Smooth muscle cell (in vitro differentiated cells): ENCODE measurements around the gene EIF4H. TPM values are rescaled to one million over a fixed set of nuclear protein-coding genes. Genes with fewer than 3 reads are reported as not detected.

Experiments
- DNase-seq: peaks from one replicate; lab custom pipeline; 2025; ENCODE audit not compliant: unreplicated experiment; lab: John Stamatoyannopoulos, UW
- H2AFZ ChIP-seq: fragments of 200-600 bp; sonication (generic); 2 replicates; pipeline ENCODE4 v1.6.0; 2016; ENCODE audit warnings: antibody characterized with exemption, low read depth, mild to moderate bottlenecking
- H3F3A ChIP-seq: fragments of 200-600 bp; sonication (generic); 2 replicates; pipeline ENCODE4 v1.6.0; 2017; ENCODE audit warnings: antibody characterized with exemption, low read depth
- H3K27ac ChIP-seq: fragments of 200-600 bp; sonication (generic); 2 replicates; pipeline ENCODE4 v1.5.1; 2016; ENCODE audit warnings: low read depth, mild to moderate bottlenecking
- H3K27me3 ChIP-seq: fragments of 200-600 bp; sonication (generic); 2 replicates; pipeline ENCODE4 v1.6.1; 2016; ENCODE audit warnings: low read depth, mild to moderate bottlenecking
- H3K36me3 ChIP-seq: fragments of 200-600 bp; sonication (generic); 2 replicates; pipeline ENCODE4 v1.5.1; 2016; ENCODE audit warnings: low read depth
- H3K4me1 ChIP-seq: fragments of 200-600 bp; sonication (generic); 2 replicates; pipeline ENCODE4 v1.5.1; 2016; ENCODE audit warnings: low read depth
- H3K4me2 ChIP-seq: fragments of 200-600 bp; sonication (generic); 2 replicates; pipeline ENCODE4 v1.6.0; 2016; ENCODE audit warnings: mild to moderate bottlenecking
- H3K4me3 ChIP-seq: fragments of 200-600 bp; sonication (generic); 2 replicates; pipeline ENCODE4 v1.5.1; 2016; ENCODE audit warnings: mild to moderate bottlenecking
- H3K79me2 ChIP-seq: fragments of 200-600 bp; sonication (generic); 2 replicates; pipeline ENCODE4 v1.6.0; 2016; ENCODE audit warnings: low read depth, mild to moderate bottlenecking
- H3K9ac ChIP-seq: fragments of 200-600 bp; sonication (generic); 2 replicates; pipeline ENCODE4 v1.6.0; 2016; ENCODE audit warnings: low read depth
- H3K9me3 ChIP-seq: fragments of 200-600 bp; sonication (generic); replicated peaks from 2 replicates; pipeline ENCODE4 v1.5.1; 2016; ENCODE audit warnings: low read depth
- H4K20me1 ChIP-seq: fragments of 200-600 bp; sonication (generic); 2 replicates; pipeline ENCODE4 v1.6.0; 2016; ENCODE audit warnings: low read depth
- WGBS: methylation state at CpG from one replicate; pipeline ENCODE4 v1.1.7; 2016; ENCODE audit warnings: low lambda C conversion rate; 5-methylcytosine and 5-hydroxymethylcytosine counted together
- polyA plus RNA-seq: library from polyadenylated mRNA; unstranded; fragments of >200 nt; fragmentation: Nextera tagmentation; extraction: Ambion mirVana; gene quantifications from 2 replicates; pipeline ENCODE4 v1.2.1, GENCODE V29; 2016
- total RNA-seq: library from RNA; depleted of rRNA; stranded (reverse); fragments of >200 nt; gene quantifications from 2 replicates; pipeline ENCODE4 v1.2.3, GENCODE V29; 2014
- TF ChIP-seq, protein P1 (sequence below): fragments of 200-600 bp; sonication (generic); IDR thresholded peaks from 2 replicates; pipeline ENCODE4 v1.5.1; 2017; ENCODE audit warnings: borderline replicate concordance, mild to moderate bottlenecking, antibody characterized with exemption; ENCODE audit not compliant: insufficient read depth, poor library complexity, severe bottlenecking

The EIF4H gene
- total and polyA plus RNA-seq, 2 experiments from 2014 or later, result 168 to 222 TPM

DNA sequence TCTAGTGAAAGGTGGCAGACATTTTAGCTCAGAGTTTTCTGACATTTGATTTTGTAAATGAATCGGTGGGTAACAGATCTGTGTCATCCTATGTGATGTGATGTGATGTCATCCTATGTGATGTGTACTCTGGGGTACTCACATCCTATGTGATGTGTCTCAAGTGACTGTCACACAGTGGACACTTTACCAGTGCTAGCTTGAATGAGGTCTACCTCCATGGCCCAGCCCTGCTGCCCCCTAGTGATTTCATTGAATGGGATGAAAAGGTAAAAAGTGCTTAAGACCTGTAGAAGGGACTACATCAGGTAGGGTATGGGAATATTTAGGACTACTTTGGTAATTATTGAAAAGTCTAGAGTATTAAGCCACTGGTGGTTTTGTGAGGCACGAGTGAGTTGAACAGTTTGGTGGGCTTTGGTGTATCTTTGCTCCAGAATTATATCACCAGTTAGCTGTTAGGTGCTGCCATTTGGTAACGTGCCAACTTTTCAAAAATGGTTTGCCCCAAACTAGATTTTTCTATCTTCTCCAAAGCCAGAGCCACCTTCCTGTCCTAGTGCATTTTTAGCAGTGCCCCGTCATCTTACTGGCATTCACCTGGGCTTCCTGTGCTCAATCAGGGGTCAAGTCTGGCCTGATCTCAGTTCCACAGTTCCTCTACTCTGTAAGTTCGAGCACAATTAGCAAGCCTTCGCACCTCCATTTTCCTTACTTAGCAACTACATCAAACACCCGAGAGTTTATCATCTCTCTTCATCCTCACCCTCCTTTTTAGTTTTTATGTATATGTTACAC is 9.7 kb downstream of the EIF4H start:
- H3K4me2 ChIP-seq, result no peak overlapping the region
- no peak overlapping the region for H2AFZ ChIP-seq
- no peaks in the 10 kb centered on the region for H3K4me1 ChIP-seq
- H3F3A ChIP-seq, result peaks cover 13% of the 10 kb centered on the region
- H3K9me3 ChIP-seq, result no peaks in the 10 kb centered on the region
- H3K4me3 ChIP-seq, result no peak overlapping the region
- H3K36me3 ChIP-seq, result no peaks in the 10 kb centered on the region
- no peak overlapping the region for H3K9ac ChIP-seq
- H3K27ac ChIP-seq, result no peak overlapping the region
- H4K20me1 ChIP-seq, result peaks cover 100% of the 10 kb centered on the region
- DNase-seq, result no peak
- WGBS, result 88% methylated on average over 7 of the region's 7 CpGs
- TF ChIP-seq, protein P1, sequence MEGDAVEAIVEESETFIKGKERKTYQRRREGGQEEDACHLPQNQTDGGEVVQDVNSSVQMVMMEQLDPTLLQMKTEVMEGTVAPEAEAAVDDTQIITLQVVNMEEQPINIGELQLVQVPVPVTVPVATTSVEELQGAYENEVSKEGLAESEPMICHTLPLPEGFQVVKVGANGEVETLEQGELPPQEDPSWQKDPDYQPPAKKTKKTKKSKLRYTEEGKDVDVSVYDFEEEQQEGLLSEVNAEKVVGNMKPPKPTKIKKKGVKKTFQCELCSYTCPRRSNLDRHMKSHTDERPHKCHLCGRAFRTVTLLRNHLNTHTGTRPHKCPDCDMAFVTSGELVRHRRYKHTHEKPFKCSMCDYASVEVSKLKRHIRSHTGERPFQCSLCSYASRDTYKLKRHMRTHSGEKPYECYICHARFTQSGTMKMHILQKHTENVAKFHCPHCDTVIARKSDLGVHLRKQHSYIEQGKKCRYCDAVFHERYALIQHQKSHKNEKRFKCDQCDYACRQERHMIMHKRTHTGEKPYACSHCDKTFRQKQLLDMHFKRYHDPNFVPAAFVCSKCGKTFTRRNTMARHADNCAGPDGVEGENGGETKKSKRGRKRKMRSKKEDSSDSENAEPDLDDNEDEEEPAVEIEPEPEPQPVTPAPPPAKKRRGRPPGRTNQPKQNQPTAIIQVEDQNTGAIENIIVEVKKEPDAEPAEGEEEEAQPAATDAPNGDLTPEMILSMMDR, result peak; percentile 19
- H3K79me2 ChIP-seq, result peaks cover 100% of the 10 kb centered on the region
- no peaks in the 10 kb centered on the region for H3K27me3 ChIP-seq

DNA sequence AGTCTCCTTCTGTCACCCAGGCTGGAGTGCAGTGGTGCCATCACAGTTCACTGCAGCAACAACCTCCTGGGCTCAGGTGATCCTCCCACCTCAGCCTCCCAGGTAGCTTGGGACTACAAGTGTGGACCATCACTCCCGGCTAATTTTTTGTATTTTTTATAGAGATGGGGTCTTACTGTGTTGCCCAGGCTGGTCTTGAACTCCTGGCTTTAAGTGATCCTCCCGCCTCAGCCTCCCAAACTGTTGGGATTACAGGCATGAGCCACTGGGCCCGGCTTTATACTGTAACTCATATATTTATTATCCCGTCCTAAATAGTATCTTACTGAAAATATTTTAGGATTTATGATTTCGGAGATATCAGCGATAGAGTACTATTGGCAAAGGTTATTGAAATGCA is 10.9 kb downstream of the EIF4H start:
- Histone ChIP-seq H3K4me3 (no peak overlapping the region), H2AFZ (no peak overlapping the region), H3F3A (peaks cover 13% of the 10 kb centered on the region), H3K4me1 (no peaks in the 10 kb centered on the region), H3K79me2 (peaks cover 96% of the 10 kb centered on the region), H4K20me1 (peaks cover 100% of the 10 kb centered on the region), H3K9ac (no peak overlapping the region), H3K36me3 (no peaks in the 10 kb centered on the region), H3K9me3 (no peaks in the 10 kb centered on the region), H3K4me2 (no peak overlapping the region), H3K27me3 (no peaks in the 10 kb centered on the region), H3K27ac (no peak overlapping the region)
- 97% methylated on average over 6 of the region's 6 CpGs for WGBS
- no peak for DNase-seq
- TF ChIP-seq, protein P1, result no peak

DNA sequence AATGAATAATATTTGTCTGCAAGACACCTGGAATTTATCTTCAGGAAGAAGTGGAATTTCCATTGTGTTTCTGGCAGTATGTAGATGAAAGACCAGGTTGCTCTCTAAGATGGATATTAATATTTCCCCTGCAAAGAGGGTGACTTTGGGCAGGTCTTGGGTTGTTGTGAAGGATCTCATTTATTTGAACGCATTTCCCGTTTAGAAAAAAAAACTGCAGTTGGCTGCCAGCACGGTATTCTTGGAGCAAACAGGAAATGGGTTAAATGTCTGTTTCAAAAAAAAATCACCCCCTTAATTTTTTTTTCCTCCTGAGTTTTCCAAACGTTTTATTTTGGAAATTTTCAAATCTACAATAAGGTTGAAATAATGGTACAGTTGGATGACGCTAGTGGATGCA is 11.5 kb downstream of the EIF4H start:
- Histone ChIP-seq H4K20me1 (peaks cover 100% of the 10 kb centered on the region), H3K4me1 (no peaks in the 10 kb centered on the region)
- DNase-seq, result no peak

More for the DNA sequence above, 11.5 kb downstream of the EIF4H start:
- H3K9me3 ChIP-seq, result no peaks in the 10 kb centered on the region
- TF ChIP-seq, protein P1, result no peak
- no peaks in the 10 kb centered on the region for H3K27me3 ChIP-seq
- 71% methylated on average over 5 of the region's 5 CpGs for WGBS
- peaks cover 4% of the 10 kb centered on the region for H3K36me3 ChIP-seq
- H3K9ac ChIP-seq, result no peak overlapping the region
- H3F3A ChIP-seq, result peaks cover 8% of the 10 kb centered on the region
- H3K4me2 ChIP-seq, result no peak overlapping the region
- H3K4me3 ChIP-seq, result no peak overlapping the region
- peak overlapping the region; percentile 22 for H3K27ac ChIP-seq
- peaks cover 94% of the 10 kb centered on the region for H3K79me2 ChIP-seq
- H2AFZ ChIP-seq, result no peak overlapping the region
